ENCODE measurements around the gene SLC24A3. TPM values are rescaled to one million over a fixed set of nuclear protein-coding genes. Genes with fewer than 3 reads are reported as not detected.

Gene SLC24A3
- total RNA-seq, 1 donor from 2014 or later: 14.0 TPM

- TF ChIP-seq, protein P1, sequence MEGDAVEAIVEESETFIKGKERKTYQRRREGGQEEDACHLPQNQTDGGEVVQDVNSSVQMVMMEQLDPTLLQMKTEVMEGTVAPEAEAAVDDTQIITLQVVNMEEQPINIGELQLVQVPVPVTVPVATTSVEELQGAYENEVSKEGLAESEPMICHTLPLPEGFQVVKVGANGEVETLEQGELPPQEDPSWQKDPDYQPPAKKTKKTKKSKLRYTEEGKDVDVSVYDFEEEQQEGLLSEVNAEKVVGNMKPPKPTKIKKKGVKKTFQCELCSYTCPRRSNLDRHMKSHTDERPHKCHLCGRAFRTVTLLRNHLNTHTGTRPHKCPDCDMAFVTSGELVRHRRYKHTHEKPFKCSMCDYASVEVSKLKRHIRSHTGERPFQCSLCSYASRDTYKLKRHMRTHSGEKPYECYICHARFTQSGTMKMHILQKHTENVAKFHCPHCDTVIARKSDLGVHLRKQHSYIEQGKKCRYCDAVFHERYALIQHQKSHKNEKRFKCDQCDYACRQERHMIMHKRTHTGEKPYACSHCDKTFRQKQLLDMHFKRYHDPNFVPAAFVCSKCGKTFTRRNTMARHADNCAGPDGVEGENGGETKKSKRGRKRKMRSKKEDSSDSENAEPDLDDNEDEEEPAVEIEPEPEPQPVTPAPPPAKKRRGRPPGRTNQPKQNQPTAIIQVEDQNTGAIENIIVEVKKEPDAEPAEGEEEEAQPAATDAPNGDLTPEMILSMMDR (conservative IDR thresholded peaks at IDR 0.05): no peak
- Mint-ChIP-seq H3K4me3 (no peak overlapping the region), H3K27me3 (no peaks in the 10 kb centered on the region), H3K9me3 (no peaks in the 10 kb centered on the region), H3K4me1 (ENCODE audit: unreplicated experiment) (peaks cover 32% of the 10 kb centered on the region), H3K36me3 (peaks cover under 1% of the 10 kb centered on the region), H3K27ac (no peak overlapping the region)
- no peak for DNase-seq (ENCODE audit: extremely low spot score, unreplicated experiment)
These were observed 497.3 kb downstream of the SLC24A3 start for GRCh38 chr20:19709635-19710335.

- Mint-ChIP-seq H3K4me1 (ENCODE audit: unreplicated experiment) (peaks cover 36% of the 10 kb centered on the region), H3K4me3 (peak overlapping the region; percentile 24), H3K36me3 (peaks cover 4% of the 10 kb centered on the region), H3K27ac (peak overlapping the region; percentile 21), H3K9me3 (no peaks in the 10 kb centered on the region), H3K27me3 (no peaks in the 10 kb centered on the region)
- no peak for DNase-seq (ENCODE audit: extremely low spot score, unreplicated experiment)
- TF ChIP-seq, protein P1 (conservative IDR thresholded peaks at IDR 0.05): no peak
These were observed 498.1 kb downstream of the SLC24A3 start for GRCh38 chr20:19710336-19711120.

- Mint-ChIP-seq H3K36me3 (peaks cover 4% of the 10 kb centered on the region), H3K27ac (no peak overlapping the region), H3K4me1 (ENCODE audit: unreplicated experiment) (peaks cover 36% of the 10 kb centered on the region)
These were observed 498.7 kb downstream of the SLC24A3 start for GRCh38 chr20:19711126-19711525.

DNA sequence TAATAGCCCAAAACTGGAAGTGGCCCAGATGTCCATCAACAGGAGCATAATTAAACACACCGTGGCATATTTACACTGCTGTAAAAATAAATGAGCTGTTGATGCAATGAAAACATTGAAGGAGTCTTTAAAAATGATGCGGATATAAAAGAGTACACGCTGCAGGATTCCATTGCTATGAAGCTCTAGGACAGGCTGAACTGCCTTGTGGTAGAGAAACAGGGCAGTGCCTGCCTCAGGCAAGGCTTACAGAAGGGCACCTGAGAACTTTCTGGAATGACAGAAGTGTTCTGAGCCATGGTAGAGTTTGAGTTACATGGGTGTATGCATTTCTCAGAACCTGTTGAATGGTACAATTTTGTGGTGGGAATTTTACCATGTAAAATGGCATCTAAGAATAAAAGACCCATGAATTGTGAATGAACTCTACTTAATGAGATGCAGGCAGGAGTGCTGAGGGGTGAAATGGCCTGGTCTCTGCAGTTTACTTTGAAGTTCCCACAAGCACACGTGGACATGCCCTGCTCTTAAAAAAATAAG lies 500.3 kb downstream of the SLC24A3 start:
- peak overlapping the region; percentile 49 for H3K4me3 Mint-ChIP-seq
- no peaks in the 10 kb centered on the region for H3K27me3 Mint-ChIP-seq
- peaks cover 7% of the 10 kb centered on the region for H3K36me3 Mint-ChIP-seq
- peaks cover 36% of the 10 kb centered on the region for H3K4me1 Mint-ChIP-seq (ENCODE audit: unreplicated experiment)
- no peak for DNase-seq (ENCODE audit: extremely low spot score, unreplicated experiment)
- peak overlapping the region; percentile 91 for H3K27ac Mint-ChIP-seq
- no peaks in the 10 kb centered on the region for H3K9me3 Mint-ChIP-seq
- TF ChIP-seq, protein P1 (conservative IDR thresholded peaks at IDR 0.05): no peak

More at GRCh38 chr20:19711126-19711525, 498.7 kb downstream of the SLC24A3 start:
- Mint-ChIP-seq H3K9me3 (no peaks in the 10 kb centered on the region), H3K4me3 (no peak overlapping the region), H3K27me3 (no peaks in the 10 kb centered on the region)
- TF ChIP-seq, protein P1 (conservative IDR thresholded peaks at IDR 0.05): no peak
- DNase-seq (ENCODE audit: extremely low spot score, unreplicated experiment): no peak

- Mint-ChIP-seq H3K27me3 (no peaks in the 10 kb centered on the region), H3K4me3 (no peak overlapping the region), H3K9me3 (no peaks in the 10 kb centered on the region), H3K4me1 (ENCODE audit: unreplicated experiment) (peaks cover 36% of the 10 kb centered on the region), H3K27ac (no peak overlapping the region), H3K36me3 (peaks cover 10% of the 10 kb centered on the region)
- TF ChIP-seq, protein P1 (conservative IDR thresholded peaks at IDR 0.05): no peak
- DNase-seq (ENCODE audit: extremely low spot score, unreplicated experiment): no peak
These were observed 501.6 kb downstream of the SLC24A3 start for GRCh38 chr20:19713822-19714578.

Measured in type B pancreatic cell (in vitro differentiated cells).